Fibroblast of pulmonary artery (primary cell): ENCODE measurements around the gene MGAT4B.
A peak's percentile ranks its signal among the peaks of the same experiment; 100 is the strongest.

Source experiments
- DNase-seq: peaks from one replicate; pipeline ENCODE4 v3.0.0-alpha.2; 2010; ENCODE audit warnings: low read depth
- H3K4me3 ChIP-seq: replicated peaks from 2 replicates; pipeline ENCODE4 v1.5.1; 2011; ENCODE audit warnings: low read depth, mild to moderate bottlenecking, control low read depth, low read length, moderate library complexity
- CTCF ChIP-seq: IDR thresholded peaks from 2 replicates; pipeline ENCODE4 v1.5.1; 2011; ENCODE audit warnings: mild to moderate bottlenecking, control low read depth, low read length, inconsistent platforms; ENCODE audit errors: missing control alignments

Gene MGAT4B

GRCh38 chr5:179763215-179763945, 43.3 kb downstream of the MGAT4B start:
- peak; percentile 97 for TF ChIP-seq CTCF
- no peak overlapping the region for H3K4me3 ChIP-seq
- peak; percentile 89 for DNase-seq

GRCh38 chr5:179762781-179763176, 43.9 kb downstream of the MGAT4B start:
- peak; percentile 41 for DNase-seq
- TF ChIP-seq CTCF, result no peak
- H3K4me3 ChIP-seq, result no peak overlapping the region

GRCh38 chr5:179762079-179762780, 44.4 kb downstream of the MGAT4B start:
- no peak for DNase-seq
- TF ChIP-seq CTCF, result no peak
- no peak overlapping the region for H3K4me3 ChIP-seq

- no peak for TF ChIP-seq CTCF
- no peak overlapping the region for H3K4me3 ChIP-seq
- DNase-seq, result no peak
Observed at GRCh38 chr5:179759581-179760551, 46.8 kb downstream of the MGAT4B start.

GRCh38 chr5:179758955-179759354, 47.7 kb downstream of the MGAT4B start:
- no peak for DNase-seq
- TF ChIP-seq CTCF, result no peak
- no peak overlapping the region for H3K4me3 ChIP-seq

GRCh38 chr5:179755022-179755421, 51.6 kb downstream of the MGAT4B start:
- peak; percentile 39 for DNase-seq
- H3K4me3 ChIP-seq, result no peak overlapping the region
- no peak for TF ChIP-seq CTCF
